Ovary (tissue), 9 donors: ENCODE results near the gene CDC42. TPM values are rescaled to one million over a fixed set of nuclear protein-coding genes. Genes with fewer than 3 reads are reported as not detected.
"Not testable (repeated sequence)": the region's sequence is repeated elsewhere in the genome, so short reads cannot be mapped to it uniquely, and the experiment has no call there.

Experiments
- DNase-seq, 5 donors: peaks; one replicate each; pipeline ENCODE4 v3.0.0-alpha.2; 2019 to 2020
- H3K27ac ChIP-seq, 2 donors: fragments of 200-600 bp; one replicate each; pipeline versions ENCODE4 v1.5.1 to v1.8.0; 2019 to 2022
- H3K27me3 ChIP-seq: fragments of 200-600 bp; one replicate; pipeline ENCODE4 v1.8.0; 2022
- H3K36me3 ChIP-seq: fragments of 200-600 bp; sonication (generic); one replicate; pipeline ENCODE4 v1.5.1; 2019
- H3K4me1 ChIP-seq: one replicate; pipeline ENCODE4 v1.8.1; 2013; ENCODE audit warnings: mild to moderate bottlenecking, moderate library complexity; ENCODE audit not compliant: insufficient read depth
- H3K4me3 ChIP-seq: fragments of 200-600 bp; sonication (generic); one replicate; pipeline ENCODE4 v1.5.1; 2017
- H3K9me3 ChIP-seq, 2 donors: fragments of 200-600 bp in 1 of 2; sonication (generic) in 1 of 2; one replicate each; pipeline versions ENCODE4 v1.5.1 to v1.8.1; 2013 to 2019; ENCODE audit warnings: mild to moderate bottlenecking in 1 of 2, moderate library complexity in 1 of 2
- CTCF ChIP-seq, 3 donors: fragments of 450-650 bp in 2 of 3; fragments of 200-600 bp in 1 of 3; IDR thresholded peaks; one replicate each; pipeline versions ENCODE4 v1.5.1 to v1.8.0; 2016 to 2022; ENCODE audit warnings: antibody characterized with exemption in 3 of 3, mild to moderate bottlenecking in 1 of 3
- EP300 ChIP-seq: sonication (generic); formaldehyde crosslinking; IDR thresholded peaks from one replicate; pipeline ENCODE4 v1.6.1; 2017; ENCODE audit warnings: antibody characterized with exemption
- POLR2A ChIP-seq: fragments of 450-650 bp; IDR thresholded peaks from one replicate; pipeline ENCODE4 v1.6.1; 2017; ENCODE audit warnings: antibody characterized with exemption, mild to moderate bottlenecking, moderate library complexity
- WGBS, 3 donors: extraction: QIAGEN DNeasy Blood & Tissue Kit in 1 of 3; methylation state at CpG; one replicate each; pipeline versions ENCODE4 v1.1.5 to v1.1.7; 2013 to 2017; 5-methylcytosine and 5-hydroxymethylcytosine counted together
- intact Hi-C, 4 donors: fragments of 100-400 bp; cut with DNase I; formaldehyde crosslinking; loops; one replicate each; pipeline versions ENCODE4 v1.11.0 to v1.15.1; 2022 to 2023
- polyA plus RNA-seq, 2 donors: library from polyadenylated mRNA; stranded (reverse); fragments of 200-250 nt in 1 of 2; fragments of 350-450 nt in 1 of 2; fragmentation: Illumina TruSeq in 1 of 2; extraction: RNeasy Lipid Tissue Mini Kit (QIAGEN cat#74804) in 1 of 2; gene quantifications; one replicate each; pipeline ENCODE4 v1.2.3, GENCODE V29; 2013 to 2014
- total RNA-seq, 7 donors: library from RNA; depleted of rRNA in 2 of 7; stranded (reverse); fragments of >200 nt in 2 of 7; fragmentation: NEBNext Ultra II Directional in 3 of 7; extraction: Animal tissue kit (Norgen Biotek cat#: 25700) in 3 of 7; gene quantifications; one replicate each; pipeline versions ENCODE4 v1.1.0 to v1.2.4, GENCODE V29; 2016 to 2023
- donor health status: DM: no; HTN: no; CAD: no; lungs with moderate emphysema.
- donor health status: DM: no; HTN: no; CAD: no.
- donor health status: Bipolar disorder and iron deficiency.
- donor health status: DM: yes; HTN: yes; CAD: no.
- donor health status: DM: no; HTN: no; CAD: no.
- donor health status: DM: yes; HTN: yes; CAD: no.

The CDC42 gene
- total and polyA plus RNA-seq, 9 donors = 111 to 238 (median 200) TPM

- intact Hi-C loops = no loop called here
- TF ChIP-seq CTCF (IDR thresholded peaks at IDR 0.05) (no peak), POLR2A (no peak)
- Histone ChIP-seq H3K27me3 (no peaks in the 10 kb centered on the region), H3K4me1 (peaks cover 6% of the 10 kb centered on the region), H3K4me3 (no peak overlapping the region), H3K9me3 (no peaks in the 10 kb centered on the region), H3K36me3 (no peaks in the 10 kb centered on the region), H3K27ac (no peak overlapping the region)
- DNase-seq = no peak
- 81 to 84% (median 82%) methylated on average over 3 of the region's 3 CpGs for WGBS, 3 donors
Measured at GRCh38 chr1:22026924-22027289, 25.6 kb upstream of the CDC42 start.

- no peaks in the 10 kb centered on the region for H3K36me3 ChIP-seq
- intact Hi-C loops = no loop called here
- H3K27me3 ChIP-seq = no peaks in the 10 kb centered on the region
- no peak for TF ChIP-seq CTCF (IDR thresholded peaks at IDR 0.05)
- TF ChIP-seq EP300 = no peak
- TF ChIP-seq POLR2A = no peak
- no peaks in the 10 kb centered on the region for H3K9me3 ChIP-seq
- 81 to 82% (median 81%) methylated on average over 4 of the region's 4 CpGs for WGBS, 3 donors
- peaks cover 3% of the 10 kb centered on the region for H3K4me1 ChIP-seq
- no peak overlapping the region for H3K4me3 ChIP-seq
- no peak for DNase-seq
- H3K27ac ChIP-seq = no peak overlapping the region
Measured at GRCh38 chr1:22030057-22030456, 22.5 kb upstream of the CDC42 start.

- peaks cover 3% of the 10 kb centered on the region for H3K4me1 ChIP-seq
- no peaks in the 10 kb centered on the region for H3K27me3 ChIP-seq
- 81 to 86% (median 82%) methylated on average over 3 of the region's 3 CpGs for WGBS, 3 donors
- intact Hi-C loops = no loop called here
- H3K27ac ChIP-seq = no peak overlapping the region
- H3K9me3 ChIP-seq = no peaks in the 10 kb centered on the region
- DNase-seq = no peak
- TF ChIP-seq POLR2A = no peak
- TF ChIP-seq CTCF (IDR thresholded peaks at IDR 0.05) = no peak
- no peak for TF ChIP-seq EP300
- no peaks in the 10 kb centered on the region for H3K36me3 ChIP-seq
- H3K4me3 ChIP-seq = no peak overlapping the region
Measured at GRCh38 chr1:22030473-22030872, 22.0 kb upstream of the CDC42 start.

- 75 to 83% (median 80%) methylated on average over 8 of the region's 8 CpGs for WGBS, 3 donors
- Histone ChIP-seq H3K36me3 (no peaks in the 10 kb centered on the region), H3K27ac (no peak overlapping the region)
Measured at GRCh38 chr1:22031214-22031962, 21.1 kb upstream of the CDC42 start.

GRCh38 chr1:22034834-22035233 lies 17.7 kb upstream of the CDC42 start:
- H3K36me3 ChIP-seq, H3K9me3 ChIP-seq, H3K4me1 ChIP-seq, H3K27ac ChIP-seq, H3K27me3 ChIP-seq, DNase-seq, H3K4me3 ChIP-seq, intact Hi-C loops: not testable (repeated sequence)
- 72 to 80% (median 73%) methylated on average over 5 of the region's 5 CpGs for WGBS, 3 donors

More at GRCh38 chr1:22031214-22031962, 21.1 kb upstream of the CDC42 start:
- peaks cover under 1% of the 10 kb centered on the region for H3K4me1 ChIP-seq
- H3K27me3 ChIP-seq = no peaks in the 10 kb centered on the region
- no peaks in the 10 kb centered on the region for H3K9me3 ChIP-seq
- intact Hi-C loops = no loop called here
- no peak for DNase-seq
- TF ChIP-seq CTCF (IDR thresholded peaks at IDR 0.05) = no peak
- no peak for TF ChIP-seq POLR2A
- TF ChIP-seq EP300 = no peak
- H3K4me3 ChIP-seq = no peak overlapping the region
